HG02884 (cell line): ENCODE results near the gene RERE.
"Not testable (repeated sequence)": the region's sequence is repeated elsewhere in the genome, so short reads cannot be mapped to it uniquely, and the experiment has no call there.

ENCODE experiments used
- ATAC-seq: cut with Tn5 transposase; IDR thresholded peaks from one replicate; pipeline ENCODE4 v1.9.1; 2021; ENCODE audit warnings: mild to moderate bottlenecking, moderate library complexity; ENCODE audit not compliant: unreplicated experiment

Gene RERE

GRCh38 chr1:8462371-8462892 lies 355.0 kb downstream of the RERE start:
- ATAC-seq, result no peak

DNA sequence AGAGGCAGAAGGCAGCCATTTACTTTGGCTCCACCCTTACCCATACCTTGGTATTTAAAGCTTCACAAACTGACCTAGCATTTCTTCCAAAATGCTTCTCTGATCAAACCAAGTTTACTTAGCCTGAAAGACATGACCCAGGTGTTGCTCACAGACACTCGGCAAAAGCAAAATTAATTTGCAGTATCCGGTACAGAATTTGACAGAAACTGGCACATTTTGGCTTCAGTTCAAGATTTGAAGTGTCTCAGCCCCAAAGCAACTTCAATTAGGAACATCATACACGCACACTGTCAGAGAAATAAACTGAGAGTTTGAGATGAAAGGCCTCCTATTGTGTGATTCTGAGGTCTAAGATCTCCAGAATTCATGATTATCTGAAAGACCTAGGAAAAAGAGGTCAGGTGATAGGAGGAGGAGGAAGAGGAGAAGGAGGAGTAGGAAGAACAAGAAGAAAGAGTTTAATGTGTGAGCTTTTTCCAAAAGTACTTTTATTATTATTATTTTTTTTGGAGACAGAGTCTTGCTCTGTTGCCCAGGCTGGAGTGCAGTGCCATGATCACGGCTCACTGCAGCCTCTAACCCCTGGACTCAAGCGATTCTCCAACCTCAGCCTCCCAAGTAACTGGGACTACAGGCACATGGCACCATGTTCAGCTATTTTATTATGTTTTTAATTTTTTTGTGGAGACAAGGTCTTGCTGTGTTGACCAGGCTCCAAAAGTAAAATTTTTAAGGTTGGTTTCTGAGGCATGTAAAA lies 355.9 kb downstream of the RERE start:
- no peak for ATAC-seq

GRCh38 chr1:8460784-8461183 lies 356.7 kb downstream of the RERE start:
- no peak for ATAC-seq

DNA sequence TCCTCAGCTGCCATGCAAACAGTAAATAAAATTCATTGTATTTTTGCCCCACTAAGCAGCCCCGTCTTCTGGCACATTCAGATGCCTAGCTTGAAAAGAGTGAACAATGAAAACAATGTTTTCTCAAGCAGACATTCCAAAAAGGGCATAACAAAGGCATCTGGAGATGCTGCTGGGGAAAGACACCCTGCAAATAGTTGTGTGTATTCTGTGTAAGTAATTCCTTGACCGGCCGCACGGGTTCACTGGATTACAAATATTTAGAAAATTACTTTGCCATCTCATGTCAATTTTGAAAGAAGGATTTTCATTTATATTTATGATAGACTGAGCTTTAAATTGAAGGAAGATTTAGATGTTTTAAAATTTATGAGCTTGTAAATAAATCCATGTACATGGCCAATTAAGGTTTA lies 357.3 kb downstream of the RERE start:
- no peak for ATAC-seq

- no peak for ATAC-seq
Measured at GRCh38 chr1:8458607-8459006, 358.8 kb downstream of the RERE start.

DNA sequence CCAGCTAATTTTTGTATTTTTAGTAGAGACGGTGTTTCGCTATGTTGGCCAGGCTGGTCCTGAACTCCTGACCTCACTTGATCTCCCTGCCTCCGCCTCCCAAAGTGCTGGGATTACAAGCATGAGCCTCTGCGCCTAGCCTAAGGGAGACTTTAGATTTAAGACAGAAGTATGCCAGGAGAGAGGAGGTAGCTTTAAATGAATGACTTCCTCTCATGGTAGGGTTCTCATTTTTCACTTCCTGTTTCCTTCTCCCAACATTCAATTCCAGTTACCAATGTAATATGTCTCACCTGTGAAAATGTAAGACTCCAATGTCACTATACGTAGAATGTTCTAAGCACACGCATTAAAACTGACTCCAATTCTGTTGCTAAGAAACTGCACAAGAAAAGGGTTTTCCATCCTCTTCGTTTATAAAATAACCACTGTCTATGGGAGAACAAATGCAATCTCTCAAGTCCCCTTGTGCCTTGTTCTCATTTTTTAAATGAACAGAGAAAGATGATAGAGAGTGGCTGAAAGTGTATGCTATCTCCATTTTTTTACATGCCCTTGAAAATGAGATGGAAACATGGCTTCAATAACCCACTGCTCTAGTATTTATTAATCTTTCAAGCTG lies 359.6 kb downstream of the RERE start:
- ATAC-seq, result no peak

DNA sequence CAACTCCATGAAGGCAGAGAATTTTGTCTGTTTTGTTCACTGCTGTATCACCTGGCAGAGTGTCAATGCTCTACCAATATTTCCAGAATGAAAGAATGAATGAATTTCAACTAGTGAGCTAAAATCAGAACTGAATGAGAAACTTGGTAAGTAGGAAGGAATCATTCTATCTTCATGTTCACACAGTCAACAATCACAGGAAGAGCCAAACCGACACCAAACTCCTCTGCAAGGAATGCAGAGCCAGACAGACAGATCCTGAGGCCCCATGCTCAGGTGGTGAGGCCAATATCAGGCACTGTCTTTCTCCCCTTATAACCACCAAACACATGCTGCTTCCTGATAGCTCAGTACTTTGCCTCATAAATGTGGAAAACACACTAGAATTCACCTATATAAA lies 360.4 kb downstream of the RERE start:
- ATAC-seq, result no peak

DNA sequence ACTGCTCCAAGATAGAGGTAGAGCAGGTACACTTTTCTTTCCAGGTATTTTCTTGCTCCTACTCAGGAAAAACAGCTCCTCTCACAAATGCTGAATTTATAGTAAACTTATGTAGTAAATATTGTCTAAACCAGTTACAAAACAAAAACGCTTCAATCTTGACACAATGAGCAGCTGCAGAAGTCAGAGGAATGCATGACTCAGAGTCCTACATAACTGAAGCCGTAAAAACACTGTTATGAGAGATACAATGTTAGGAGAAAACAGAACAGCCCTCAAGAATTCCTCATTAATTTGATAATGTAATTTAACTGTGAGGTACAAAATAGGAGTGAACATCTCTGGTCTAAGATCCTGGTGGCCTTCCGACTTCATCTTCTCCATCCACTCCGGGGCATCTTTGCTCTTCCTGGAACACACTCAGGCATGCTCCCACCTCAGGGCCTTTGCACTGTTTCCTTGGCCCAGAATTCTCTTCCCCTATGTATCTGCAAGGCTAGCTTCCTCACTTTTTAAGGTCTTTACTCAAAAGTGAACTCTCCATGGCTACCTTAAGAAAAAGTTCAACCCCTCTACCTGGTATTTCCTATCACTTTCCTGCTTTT lies 361.0 kb downstream of the RERE start:
- ATAC-seq, result no peak

DNA sequence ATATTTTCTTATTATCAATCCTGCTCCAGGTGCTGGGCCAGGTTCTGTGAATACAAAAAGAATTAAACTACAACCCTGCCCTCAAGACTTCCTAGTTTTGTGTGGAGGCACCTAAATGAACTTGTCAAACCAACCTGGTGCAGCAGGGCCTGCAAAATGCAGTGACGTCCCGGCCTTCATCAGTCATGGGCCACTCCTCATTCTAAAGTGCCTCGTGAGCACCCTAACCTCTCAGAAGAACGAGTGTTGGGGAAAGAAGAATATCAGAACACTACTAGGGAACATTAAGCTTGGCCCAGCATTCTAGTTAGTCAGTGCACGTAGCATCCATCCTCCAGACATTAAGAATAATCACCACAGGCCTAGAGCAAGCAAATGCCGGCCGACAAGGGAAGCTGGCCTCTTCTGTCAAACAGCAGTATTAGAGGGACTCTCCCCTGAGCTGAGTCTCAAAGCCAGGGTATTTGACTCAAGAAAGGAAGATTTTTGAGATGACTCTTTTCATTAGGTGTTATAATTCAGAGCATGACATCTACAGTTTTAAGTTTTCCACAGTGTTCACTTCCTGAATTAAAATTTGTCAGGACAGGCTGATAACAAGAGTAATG lies 361.6 kb downstream of the RERE start:
- no peak for ATAC-seq

- no peak for ATAC-seq
Measured at GRCh38 chr1:8450312-8450711, 367.1 kb downstream of the RERE start.

GRCh38 chr1:8448911-8449661 lies 368.4 kb downstream of the RERE start:
- no peak for ATAC-seq

DNA sequence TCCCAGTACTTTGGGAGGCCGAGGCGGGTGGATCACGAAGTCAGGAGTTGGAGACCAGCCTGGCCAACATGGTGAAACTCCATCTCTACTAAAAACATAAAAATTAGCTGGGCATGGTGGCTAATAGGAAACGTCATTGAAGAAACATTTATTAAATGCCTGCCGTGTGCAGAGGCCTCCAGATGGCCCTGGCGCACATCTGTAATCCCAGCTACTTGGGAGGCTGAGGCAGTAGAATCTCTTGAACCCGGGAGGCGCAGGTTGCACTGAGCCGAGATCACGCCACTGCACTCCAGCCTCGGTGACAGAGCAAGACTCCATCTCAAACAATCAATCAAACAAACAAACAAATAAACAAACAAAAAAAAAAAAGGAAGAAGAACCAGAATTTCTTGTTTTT lies 368.9 kb downstream of the RERE start:
- not testable (repeated sequence) for ATAC-seq

DNA sequence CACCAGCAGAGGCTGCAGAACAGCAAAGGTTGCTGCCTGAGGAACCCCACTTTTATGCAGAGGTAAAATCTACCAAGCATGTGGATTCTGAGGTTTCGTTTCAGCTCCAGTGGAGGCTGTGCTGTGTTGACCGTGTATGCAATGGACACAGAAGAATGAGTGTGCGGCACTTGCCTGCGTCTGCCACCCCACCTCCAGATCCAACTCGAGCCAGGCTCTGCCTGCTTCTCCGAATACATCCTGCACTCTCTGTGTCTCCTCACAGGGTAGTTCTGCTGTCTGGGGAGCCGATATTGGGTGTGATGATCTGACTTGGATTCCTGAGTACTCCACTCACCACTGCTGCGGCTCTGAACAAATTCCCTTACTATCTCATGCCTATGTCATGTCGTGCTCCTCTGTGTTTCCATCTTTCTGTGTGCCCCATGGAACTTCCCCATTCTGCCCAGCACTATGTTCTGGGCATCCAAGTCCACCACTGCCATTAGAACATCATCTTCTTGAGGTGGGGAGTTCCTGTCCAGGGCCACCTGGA lies 369.8 kb downstream of the RERE start:
- no peak for ATAC-seq

- ATAC-seq, result not testable (repeated sequence)
Measured at GRCh38 chr1:8446119-8446518, 371.3 kb downstream of the RERE start.

DNA sequence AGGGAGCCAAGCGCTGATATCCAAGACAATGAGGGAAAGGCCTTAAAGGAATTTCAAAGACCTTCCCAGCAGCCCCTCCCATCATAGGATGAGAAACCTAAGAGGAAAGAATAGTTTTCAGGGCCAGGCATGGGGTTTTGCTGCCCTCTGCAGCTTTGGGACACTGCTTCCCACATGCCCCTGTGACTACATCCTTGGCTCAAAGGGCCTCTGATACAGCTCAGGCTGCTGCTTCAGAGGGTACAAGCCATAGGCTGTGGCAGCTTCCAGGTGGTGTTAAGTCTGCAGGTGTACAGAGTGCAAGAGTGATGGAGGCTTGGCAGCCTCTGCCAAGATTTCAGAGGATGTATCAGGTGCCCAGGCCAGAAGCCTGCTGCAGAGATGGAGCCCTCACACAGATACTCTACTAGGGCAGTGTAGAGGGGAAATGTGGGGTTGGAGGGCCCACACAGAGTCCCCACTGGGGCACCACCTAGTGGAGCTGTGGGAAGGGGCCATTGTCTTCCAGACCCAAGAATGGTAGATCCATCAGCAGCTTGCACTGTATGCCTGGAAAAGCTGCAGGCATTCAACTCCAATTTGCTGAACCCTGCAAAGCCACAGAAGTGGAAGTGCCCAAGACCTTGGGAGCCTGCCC lies 373.8 kb downstream of the RERE start:
- ATAC-seq, result no peak

- ATAC-seq, result no peak
Measured at GRCh38 chr1:8441426-8441825, 376.0 kb downstream of the RERE start.

DNA sequence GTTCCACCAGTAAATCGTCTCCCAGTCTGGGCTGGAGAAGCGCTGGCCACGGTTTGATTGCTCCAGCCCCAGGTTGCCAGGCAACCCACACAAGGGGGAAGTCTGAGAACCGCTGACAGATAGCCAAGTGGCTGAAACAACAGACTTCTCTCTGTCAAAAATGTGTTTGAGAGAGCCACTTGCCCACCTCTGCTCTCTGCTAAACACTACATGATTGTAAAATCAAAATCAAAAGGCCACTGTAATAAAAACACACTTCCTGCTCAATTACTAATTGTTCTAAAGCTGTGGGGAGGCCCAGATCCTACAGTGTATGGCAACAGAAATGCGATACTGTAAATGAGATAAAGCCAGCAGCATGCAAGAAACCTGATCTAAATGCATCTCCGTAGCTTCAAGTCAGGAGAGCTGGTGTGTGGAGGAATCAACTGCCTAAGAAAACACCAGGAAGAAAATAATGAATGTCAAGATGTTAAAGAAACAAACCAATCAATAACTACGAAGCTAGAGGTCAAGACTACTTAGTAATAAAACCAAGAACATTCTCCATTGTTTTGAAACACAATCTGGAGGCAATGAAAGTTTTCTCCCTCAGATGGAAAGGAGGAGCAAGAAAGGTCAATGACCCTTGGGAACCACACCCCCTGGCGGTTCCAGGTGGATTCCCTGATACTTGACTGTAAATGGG lies 378.3 kb downstream of the RERE start:
- no peak for ATAC-seq

GRCh38 chr1:8438489-8438888 lies 379.0 kb downstream of the RERE start:
- no peak for ATAC-seq

DNA sequence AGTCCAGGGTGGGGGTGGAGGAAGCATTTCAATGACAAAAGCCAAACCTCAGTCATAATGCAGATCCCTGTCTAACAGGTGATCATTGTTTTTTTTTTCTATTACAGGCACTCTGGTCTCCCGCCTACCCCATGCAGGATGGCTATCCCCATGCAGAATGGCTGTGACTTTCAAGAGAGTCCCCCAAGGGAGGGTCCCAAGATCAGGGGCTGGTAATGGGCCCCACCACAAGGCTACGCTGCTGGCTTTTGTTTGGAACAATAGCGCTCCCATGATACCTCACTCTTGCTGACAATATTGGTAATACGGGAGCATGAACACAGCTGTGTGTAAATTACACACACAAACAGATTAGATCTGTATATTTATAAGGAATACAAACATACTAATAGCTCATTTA lies 380.1 kb downstream of the RERE start:
- ATAC-seq, result no peak
